Measurements from ENCODE around the gene ASTN1.

The ASTN1 gene

DNA sequence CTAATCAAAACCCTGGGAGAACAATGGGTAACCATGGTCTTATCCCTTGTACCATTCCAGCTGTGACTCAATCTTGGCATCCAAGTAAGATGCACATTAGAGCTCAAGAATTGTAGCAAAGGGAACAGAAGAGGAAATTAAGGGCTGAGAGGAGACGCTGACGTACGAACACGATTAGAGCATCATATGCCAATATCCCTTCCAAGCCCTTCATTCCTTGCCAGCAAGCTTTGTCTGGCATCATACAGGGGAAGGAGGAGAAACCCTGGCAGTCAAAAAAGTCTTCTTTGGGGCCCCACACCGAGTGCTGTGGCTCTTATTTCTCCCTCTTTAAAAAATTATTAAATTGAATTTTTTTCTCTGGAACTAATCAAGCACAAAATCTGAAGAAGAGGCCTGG is 120.9 kb downstream of the ASTN1 start:
- no peak for DNase-seq (ENCODE audit: low spot score)

DNA sequence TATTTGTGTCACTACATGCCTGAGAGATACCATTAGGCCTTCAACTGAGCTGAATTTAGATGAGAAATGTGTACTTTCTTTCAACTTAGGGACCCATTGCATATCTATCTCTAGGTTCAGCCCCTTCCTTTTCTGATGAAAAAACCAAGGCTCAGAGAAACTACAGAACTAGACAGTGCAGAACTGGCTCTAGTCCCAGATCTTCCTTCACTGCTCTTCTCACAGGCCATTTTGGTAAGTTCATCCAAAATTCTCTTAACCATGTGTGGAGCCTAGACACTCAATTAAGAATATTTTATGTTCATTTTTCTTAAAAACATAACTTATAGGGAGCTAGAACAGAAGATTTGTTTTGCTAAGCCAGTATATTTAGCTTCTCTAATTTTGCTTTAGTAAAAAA is 128.9 kb downstream of the ASTN1 start:
- no peak for DNase-seq (ENCODE audit: low spot score)

DNA sequence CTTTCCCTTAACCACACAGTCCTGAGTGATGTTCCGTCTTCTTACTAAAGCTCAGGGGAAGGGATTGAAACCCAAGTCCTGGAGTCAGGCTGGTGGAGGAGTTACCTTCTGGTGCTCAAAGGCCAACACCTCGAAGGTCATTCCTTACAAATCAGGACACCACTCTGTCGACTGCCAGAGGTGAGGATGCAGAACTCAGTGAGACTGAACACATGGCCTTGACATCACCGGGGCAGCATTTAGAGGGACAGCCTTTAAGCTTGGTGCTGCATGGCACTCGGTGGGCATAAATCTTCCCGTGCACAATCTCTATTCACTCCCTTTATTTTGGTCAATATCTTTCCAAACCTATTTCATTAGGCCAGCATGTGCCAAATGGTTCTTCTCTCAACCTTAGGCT is 130.9 kb downstream of the ASTN1 start:
- no peak for DNase-seq (ENCODE audit: low spot score)

DNA sequence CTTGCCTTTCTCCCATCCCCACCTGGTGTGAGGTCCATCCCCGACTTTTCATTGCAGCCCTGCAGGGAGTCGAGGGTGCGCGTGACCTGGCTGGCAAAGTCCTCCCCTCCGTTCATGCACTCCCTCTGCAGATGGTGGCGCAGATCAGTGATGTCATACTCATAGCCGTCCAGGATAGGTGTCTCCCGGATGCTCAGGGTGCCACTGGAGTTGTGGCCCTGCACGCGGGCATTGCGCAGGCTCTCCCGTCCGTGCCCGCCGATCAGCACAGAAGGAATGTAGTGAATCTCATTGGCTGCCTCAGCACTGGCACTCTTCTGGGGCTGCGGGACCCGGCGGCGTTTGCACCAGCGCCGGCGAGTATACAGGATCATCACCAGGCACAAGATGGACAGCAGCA is 132.1 kb downstream of the ASTN1 start:
- no peak for DNase-seq (ENCODE audit: low spot score)

DNA sequence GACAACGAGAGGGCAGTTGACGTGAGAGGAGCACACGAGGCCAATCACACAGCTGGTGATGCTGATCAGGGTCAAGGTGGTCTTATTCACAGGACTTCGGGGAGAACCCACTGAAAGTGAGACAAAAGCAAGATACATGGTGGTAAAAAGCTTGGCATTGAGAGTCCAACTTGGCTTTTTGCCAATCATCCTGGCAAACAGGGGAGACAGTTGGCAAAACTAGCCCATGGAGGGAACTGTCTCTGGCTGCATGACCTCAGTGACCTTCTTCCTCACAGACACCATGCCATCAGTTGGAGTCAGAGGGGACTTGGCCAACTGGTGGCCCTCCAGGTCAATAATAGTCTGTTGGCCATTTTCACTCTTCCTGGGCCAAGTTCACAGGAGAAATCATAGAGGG is 139.9 kb downstream of the ASTN1 start:
- DNase-seq (ENCODE audit: low spot score), result no peak

DNA sequence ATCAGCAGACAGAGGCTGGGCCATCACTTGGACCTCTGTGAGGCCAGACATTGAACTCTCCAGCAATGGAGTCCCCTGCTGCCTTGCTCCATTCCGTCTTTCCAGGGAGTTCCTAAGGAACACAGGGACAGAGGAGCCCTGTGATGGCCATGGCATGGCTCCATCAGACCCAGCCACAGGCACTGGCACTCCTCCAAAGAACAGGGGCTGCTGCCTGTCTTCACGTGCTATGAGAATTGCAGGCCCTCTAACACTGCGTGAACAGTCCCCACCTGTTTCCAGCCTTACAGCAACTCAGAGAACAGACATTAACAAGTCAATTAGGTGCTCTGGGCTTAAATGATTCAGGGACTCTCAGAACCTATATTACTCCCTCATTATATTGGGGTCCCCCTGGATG is 140.8 kb downstream of the ASTN1 start:
- no peak for DNase-seq (ENCODE audit: low spot score)

DNA sequence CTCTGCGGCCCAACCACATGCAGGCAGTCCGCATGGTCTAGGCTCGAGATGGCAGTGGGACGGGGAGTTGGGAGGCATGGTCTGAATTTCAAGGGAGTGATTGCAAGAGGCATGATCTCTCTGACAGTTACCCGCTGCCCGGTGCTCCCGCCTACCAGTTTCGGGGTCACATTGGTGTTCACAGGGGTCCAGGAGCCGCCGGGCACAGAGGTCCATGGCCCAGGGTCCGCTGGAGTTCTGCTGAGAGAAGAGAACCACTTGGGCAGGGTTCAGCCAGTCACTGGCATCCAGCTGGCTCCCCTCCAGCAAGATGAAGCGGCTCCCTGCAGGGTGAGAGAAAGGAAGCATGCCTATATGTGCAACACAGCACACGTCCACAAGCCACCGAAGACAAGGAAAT is 141.3 kb downstream of the ASTN1 start:
- DNase-seq (ENCODE audit: low spot score), result no peak

DNA sequence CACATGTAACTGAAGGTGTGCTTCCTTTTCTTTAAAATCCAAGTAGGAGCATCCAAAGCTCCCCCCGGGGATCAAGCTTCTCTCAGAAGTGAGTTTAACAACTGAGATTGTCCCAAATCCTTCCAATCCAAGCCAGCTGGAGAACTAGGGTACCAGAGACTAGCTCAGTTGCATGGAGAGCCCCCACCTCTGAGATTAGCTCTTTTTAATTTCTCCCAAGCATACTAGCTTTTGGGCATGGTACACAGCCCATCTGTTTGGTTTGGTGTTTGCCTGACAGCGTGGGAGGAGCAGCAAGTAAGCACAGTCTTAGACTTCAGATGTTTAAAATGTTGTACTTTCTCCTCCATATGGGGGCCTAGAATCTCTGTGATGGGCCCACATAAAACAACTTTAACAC is 142.8 kb downstream of the ASTN1 start:
- DNase-seq (ENCODE audit: low spot score), result no peak

DNA sequence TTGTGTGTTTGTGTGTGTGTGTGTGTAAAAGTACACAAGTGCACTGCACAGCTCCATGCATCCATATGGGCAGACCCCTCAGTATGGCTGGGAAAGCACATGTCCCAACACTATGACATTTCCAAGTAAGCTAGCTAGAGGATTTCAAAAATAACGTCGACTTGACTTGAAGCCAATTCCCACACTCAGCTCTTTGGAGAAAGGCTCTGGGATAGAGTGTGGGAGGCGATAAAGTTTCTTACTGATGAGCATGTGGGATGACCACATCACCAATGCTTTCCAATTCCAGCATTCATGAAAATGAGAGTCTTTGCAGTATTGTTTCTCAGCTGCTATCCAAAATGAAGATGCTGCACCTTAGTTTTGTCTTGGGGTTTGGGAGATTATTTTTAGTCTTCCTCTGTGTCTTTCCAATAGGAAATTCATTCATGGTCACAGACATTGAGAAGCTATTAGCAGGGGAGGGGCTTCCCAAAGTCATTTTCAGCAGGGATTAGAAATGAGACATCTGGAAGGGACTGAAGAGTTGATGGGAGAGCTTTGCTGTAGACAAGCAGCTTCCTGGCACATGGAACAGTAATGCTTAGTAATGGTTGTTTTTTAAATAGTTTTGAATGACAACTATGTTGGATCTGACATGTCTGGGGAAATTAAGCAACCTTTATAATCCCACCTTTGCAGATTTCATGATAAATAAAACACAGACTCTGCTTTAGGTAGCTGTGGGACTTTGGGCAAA is 143.5 kb downstream of the ASTN1 start:
- no peak for DNase-seq (ENCODE audit: low spot score)

DNA sequence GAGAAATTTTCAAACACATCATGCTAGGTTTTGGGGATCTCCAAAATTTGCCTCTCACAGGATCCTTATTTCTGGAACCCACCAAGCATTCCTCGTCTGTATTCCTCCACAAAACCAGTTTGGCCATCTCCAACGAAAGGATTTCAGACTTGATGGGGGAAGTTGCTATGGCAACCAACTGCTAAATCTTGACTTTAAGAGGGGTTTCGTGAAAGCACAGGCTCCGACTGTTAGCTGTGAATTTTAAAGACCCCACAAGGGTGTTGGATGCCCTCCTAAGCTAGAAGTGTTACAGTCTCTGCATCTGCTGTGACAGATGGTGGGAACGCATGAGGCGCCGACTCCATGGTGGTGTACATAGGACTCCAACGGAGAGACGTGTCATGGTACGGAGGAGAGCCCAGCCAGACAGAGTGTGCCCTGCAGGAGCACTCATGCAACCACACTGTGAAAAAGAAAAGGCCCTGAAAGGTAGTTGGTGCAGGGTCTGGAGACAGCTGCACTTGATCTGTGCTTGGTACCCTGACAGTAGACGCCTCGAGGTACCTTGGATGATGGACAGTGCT is 147.1 kb downstream of the ASTN1 start:
- DNase-seq (ENCODE audit: low spot score), result no peak

DNA sequence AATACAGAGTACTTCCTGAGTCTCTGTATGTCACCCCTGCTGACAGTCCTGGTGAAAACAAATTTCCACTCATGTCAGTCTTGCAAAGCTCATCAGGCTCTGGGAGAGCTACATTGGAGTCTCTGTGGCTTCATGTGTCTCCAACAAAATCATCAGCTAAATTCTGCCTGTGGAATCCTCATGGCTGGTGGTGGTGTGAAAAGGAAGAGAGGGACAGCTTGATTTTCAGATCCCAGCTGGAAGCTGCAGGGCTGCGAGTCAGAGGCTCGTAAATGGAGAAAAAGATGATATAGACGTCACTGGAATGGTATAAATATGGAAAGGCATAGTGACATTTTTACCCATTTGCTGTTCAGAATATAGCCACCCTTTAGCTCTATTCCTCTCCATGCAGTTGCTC is 150.2 kb downstream of the ASTN1 start:
- DNase-seq (ENCODE audit: low spot score), result no peak

DNA sequence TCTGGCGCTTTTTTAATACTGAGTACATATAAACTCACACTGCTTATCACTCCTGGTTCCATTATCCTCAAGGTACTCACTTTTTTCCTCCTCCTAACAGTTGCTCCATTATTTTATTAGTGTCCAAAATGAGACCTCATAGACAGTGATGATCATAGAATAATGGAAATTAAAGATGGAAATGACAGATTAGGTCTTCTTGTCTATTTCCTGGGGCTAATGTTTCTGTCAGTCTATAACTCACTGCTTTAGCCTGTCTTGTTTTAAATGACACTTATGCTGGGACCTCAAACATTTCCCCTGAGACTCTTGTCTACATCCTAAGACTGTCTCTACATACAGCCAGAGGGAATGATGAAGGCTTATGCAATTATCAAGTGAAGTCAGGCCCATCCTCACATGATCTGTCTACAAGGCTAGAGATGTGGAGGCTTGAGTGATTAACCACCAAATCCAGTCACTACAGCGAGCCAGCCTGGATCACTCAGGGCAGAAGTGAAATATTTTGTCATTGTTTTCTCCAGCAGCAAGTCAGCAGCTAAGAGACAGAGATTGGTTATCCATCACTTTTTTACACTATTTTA is 152.1 kb downstream of the ASTN1 start:
- DNase-seq (ENCODE audit: low spot score), result no peak

DNA sequence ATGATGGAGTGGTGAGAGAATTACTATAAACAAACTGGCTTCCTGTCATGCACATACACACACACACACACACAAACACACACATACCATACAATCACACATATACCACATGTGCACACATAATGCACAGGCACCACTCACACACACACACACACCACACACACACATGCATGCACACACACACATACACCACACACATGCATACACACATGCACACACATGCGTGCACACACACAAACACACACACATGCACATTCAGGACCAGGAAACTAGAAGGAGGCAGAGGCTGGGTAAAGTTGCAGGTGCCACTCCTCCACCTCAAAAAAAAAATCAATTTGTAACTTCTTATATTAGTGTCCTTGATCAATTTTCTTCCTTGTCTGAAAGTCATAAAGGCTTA is 153.0 kb downstream of the ASTN1 start:
- DNase-seq (ENCODE audit: low spot score), result no peak

DNA sequence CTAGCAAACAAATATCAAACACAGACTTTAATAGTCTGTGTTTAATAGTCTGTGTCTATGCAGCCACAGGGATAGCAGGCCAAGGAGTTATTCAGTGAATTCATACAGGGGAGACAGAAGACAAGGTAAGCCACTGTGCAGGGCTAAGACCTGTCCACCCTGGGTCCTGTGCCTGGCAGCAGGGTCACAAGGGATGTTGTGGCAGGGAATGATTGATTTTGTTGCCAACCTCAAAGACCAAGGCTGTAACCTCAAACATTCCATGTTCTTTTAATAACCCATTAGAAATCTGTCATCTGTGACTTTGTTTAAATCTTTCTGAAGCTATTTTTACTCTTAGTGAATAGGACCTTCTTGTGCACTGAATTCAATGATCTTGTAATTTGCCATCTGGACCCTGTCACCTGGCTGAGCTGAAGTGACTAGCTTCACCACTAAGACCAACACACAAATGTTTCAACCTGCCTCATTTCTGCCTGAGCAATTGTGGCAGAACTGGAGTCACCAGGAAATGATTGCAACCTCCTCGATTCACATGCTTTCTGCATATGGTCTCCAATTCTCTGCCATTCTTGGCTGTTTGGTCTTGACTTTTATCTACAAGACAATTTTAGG is 154.2 kb downstream of the ASTN1 start:
- no peak for DNase-seq (ENCODE audit: low spot score)

DNA sequence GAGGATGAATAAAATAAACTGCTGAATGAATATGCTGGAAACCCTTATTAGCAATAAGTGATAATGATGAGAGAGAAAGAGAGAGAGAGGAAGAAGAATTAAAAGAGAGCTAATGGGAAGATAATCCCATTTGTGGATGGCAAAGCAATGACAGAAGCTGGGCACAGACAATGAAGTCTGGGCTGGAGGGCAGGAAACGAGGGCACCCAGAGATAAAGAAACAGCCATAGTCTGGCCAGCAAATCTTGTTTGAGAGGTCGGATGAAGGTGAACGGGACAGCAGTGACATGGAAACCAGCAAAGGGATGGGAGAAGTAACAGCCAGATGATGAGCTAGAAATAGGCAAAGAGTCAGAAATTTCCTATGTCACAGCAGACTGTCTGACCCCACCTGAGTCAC is 155.9 kb downstream of the ASTN1 start:
- DNase-seq (ENCODE audit: low spot score), result no peak

DNA sequence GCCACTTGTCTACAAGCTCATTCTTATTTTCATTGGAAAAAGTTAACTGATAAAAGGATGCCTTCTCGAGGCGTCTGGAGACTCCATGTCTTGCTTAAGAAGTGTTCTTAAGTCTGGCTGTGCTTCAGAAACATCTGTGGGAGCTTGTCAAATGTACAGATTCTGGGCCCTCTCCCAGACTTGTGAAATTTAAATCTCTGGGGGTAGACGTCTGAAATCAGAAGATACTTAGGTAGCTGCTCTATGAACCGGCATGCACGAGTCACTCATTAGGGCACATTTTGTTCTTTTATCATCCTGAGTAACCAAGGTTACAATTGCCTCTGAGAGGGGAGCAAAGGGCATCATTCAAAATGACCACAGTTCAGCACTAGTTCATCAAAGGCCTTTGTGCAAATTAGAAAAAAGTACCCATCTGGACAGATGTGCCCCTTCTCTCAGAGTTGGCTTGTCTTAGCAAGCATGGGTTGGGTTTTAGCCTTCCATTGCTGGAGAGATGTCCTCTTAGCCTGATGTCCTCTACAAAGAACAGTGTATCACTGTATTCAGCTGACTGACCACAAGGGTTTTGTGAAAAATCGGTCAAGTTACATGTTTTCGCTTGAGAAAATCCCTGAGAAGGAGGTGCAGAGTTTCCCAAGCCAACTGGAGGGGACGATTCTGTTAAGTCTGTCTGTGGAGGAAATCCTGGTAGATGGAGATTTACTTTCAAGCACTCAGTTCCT is 156.9 kb downstream of the ASTN1 start:
- no peak for DNase-seq (ENCODE audit: low spot score)

DNA sequence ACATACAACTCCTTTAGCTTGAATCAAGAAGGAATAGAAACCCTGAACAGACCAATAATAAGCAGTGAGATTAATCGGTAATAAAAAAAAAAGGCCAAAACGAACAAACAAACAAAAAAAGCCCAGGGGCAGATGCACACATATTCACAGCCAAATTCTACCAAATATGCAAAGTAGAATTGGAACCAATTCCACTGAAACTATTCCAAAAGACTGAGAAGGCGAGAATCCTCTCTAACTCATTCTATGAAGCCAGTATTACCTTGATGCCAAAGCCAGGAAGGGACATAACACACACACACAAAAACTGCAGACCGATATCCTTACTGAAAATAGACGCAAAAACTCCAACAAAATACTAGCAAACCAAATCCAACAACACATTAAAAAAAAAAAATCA is 161.6 kb downstream of the ASTN1 start:
- no peak for DNase-seq (ENCODE audit: low spot score)

DNA sequence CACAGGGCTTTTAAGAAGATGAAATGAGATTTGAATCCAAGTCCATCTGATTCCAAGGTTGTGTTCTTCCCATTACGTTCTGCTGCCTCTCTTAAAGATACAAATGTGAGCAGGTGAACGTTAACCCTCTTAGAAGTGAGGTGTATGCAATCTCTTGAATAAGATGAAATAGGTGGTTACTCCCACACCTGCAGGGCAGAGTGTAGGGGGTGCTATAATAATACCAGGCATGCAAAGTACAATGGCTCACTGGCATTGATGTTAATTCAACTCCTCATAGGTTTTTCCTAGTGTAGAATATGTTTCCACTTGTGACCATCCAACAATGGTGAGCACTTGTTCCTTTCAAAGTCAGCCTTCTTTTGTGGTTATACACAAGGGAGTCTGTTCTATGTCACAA is 163.0 kb downstream of the ASTN1 start:
- no peak for DNase-seq (ENCODE audit: low spot score)

DNA sequence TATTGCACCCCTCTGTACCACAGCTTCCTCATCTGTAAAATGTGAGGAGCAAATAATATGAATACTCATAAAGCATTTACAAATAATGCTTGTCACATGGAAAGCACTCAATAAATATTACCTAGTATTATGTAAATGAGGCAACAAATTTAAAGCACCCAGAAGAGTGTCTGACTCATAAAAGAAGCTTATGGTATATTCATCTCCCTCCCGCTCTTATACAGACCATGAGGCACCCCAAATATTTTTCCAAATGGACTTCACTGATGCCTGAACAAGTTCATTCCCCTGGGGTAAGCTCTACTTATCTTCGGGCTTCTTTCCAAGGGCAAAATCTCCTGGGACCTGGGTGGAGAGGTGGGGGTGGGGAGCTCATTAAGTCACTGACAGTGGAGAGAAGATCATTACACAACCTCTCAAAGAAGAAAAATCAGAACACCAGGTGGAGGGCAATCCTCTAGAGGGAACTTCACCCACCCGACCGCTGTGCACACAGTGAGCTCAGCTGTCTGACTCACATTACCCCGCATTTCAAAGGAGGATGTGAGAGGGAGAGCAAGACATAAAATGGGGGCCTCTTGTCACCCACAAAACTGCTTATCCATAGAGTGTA is 166.2 kb downstream of the ASTN1 start:
- DNase-seq (ENCODE audit: low spot score), result no peak

DNA sequence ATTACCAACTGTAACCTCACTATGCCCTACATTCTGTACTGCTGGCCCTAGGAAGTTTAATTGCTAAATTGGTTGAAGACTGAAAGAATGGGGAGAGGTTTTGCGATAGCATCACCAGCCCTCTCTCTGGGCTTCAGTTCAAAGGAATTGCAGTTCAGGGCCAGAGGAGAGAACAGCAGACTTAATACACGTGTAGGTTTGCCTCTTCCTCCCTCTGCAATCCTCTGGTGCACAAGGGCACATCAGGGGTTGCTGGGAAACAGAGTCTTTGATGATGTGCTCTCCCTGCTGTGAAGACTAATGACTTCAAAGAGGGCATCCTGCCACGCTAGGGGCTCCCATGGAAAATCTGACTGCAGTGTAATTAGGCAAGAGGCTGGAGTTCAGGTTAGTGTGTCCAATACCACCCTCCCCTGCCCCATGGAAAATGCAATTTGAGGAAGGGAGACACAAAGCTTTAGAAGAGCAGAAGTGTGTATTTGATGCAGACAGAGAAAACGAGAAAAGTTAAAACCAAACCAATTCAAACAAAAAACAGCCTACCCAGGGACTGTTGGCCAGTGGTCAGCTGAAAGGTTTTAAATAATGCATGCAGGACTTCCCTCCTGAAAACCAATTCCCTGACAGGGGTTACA is 167.9 kb downstream of the ASTN1 start:
- DNase-seq (ENCODE audit: low spot score), result no peak

DNA sequence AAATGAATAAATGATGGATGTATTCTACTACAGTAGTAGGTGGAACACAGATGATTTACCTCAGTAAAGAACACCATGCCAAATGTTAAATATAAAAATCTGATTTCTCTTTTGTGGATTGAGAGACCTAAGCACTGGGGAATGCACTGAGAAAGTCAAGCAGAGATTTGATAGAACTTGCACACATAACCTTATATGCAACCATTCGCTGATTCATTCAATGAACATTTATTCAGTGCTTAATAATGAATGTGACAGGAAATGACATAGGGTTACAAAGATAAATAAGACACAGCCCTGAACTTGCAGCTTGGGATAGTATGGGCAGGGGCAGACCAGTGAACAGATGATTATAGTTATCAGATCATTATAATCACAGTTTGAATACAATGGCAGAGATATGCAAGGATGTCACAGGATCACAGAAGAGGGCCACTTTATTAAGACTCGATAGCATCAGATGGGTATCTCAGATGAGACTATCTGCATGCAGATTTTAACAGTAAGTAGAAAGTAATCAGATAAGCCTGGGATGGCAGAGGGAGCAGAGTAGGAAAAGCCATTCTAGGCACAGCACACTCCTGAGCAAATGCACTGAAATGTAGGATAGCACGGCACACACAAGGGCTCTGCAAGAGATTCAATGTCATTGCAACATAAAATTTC is 169.4 kb downstream of the ASTN1 start:
- DNase-seq (ENCODE audit: low spot score), result no peak
